Esophagus (tissue), 2 donors: ENCODE results near the gene ESM1. TPM values are rescaled to one million over a fixed set of nuclear protein-coding genes. Genes with fewer than 3 reads are reported as not detected.

Experiments
- polyA plus RNA-seq, 2 donors: library from polyadenylated mRNA; stranded (reverse); fragments of 200-250 nt; gene quantifications; one replicate each; pipeline ENCODE4 v1.2.3, GENCODE V29; 2013
- donor health status: healthy with polysubstance abuse.
- donor health status: Bipolar disorder and iron deficiency.

The ESM1 gene
- polyA plus RNA-seq, 2 donors: 0.16 TPM; not detected in 1

Other genes starting within 250 kb of the ESM1 start
- gene GZMK, start 38.7 kb upstream of the ESM1 start, polyA plus RNA-seq: under 1 TPM; 0.22 to 0.43 TPM
- 1 to 10 TPM; 2.5 to 2.8 TPM for gene GZMA, start 117.1 kb upstream of the ESM1 start, polyA plus RNA-seq
- 1 to 10 TPM; 3.0 to 3.7 TPM for gene GPX8, start 174.6 kb upstream of the ESM1 start, polyA plus RNA-seq
- gene CDC20B, start 187.6 kb upstream of the ESM1 start, polyA plus RNA-seq: not detected
- under 1 TPM; 0.04 to 0.06 TPM for gene MCIDAS, start 241.7 kb upstream of the ESM1 start, polyA plus RNA-seq
- 1 to 10 TPM; 1.2 to 2.0 TPM for gene CCNO, start 248.0 kb upstream of the ESM1 start, polyA plus RNA-seq